Liver (tissue), 9 donors: ENCODE data around the gene MECR. TPM values are rescaled to one million over a fixed set of nuclear protein-coding genes. Genes with fewer than 3 reads are reported as not detected.

Experiments
- DNase-seq: peaks from one replicate; pipeline ENCODE4 v3.0.0-alpha.2; 2017; ENCODE audit warnings: low spot score
- H3K27ac ChIP-seq, 2 donors: one replicate each; pipeline ENCODE4 v1.7.0; 2013; ENCODE audit warnings: inconsistent platforms in 2 of 2, low read length in 2 of 2, control low read depth in 1 of 2, low read depth in 1 of 2, mild to moderate bottlenecking in 1 of 2
- H3K27me3 ChIP-seq, 4 donors: one replicate each; pipeline versions ENCODE4 v1.6.1 to v1.7.0; 2013; ENCODE audit warnings: low read length in 3 of 4, inconsistent platforms in 1 of 4, mild to moderate bottlenecking in 1 of 4, moderate library complexity in 1 of 4; ENCODE audit not compliant: control insufficient read depth in 4 of 4, insufficient read depth in 4 of 4
- H3K36me3 ChIP-seq, 4 donors: one replicate each; pipeline versions ENCODE4 v1.6.1 to v1.7.0; 2013; ENCODE audit warnings: low read length in 3 of 4, mild to moderate bottlenecking in 3 of 4, low read depth in 1 of 4, moderate library complexity in 1 of 4; ENCODE audit not compliant: control insufficient read depth in 4 of 4, insufficient read depth in 3 of 4
- H3K4me1 ChIP-seq, 4 donors: one replicate each; pipeline versions ENCODE4 v1.6.1 to v1.7.0; 2013; ENCODE audit warnings: low read length in 3 of 4, mild to moderate bottlenecking in 3 of 4, moderate library complexity in 1 of 4; ENCODE audit not compliant: control insufficient read depth in 4 of 4, insufficient read depth in 4 of 4
- H3K4me3 ChIP-seq, 3 donors: one replicate each; pipeline versions ENCODE4 v1.6.1 to v1.7.0; 2013; ENCODE audit warnings: low read length in 3 of 3, control low read depth in 1 of 3, low read depth in 1 of 3, mild to moderate bottlenecking in 1 of 3
- H3K9ac ChIP-seq, 2 donors: one replicate each; pipeline ENCODE4 v1.7.0; 2013; ENCODE audit warnings: low read length in 2 of 2, mild to moderate bottlenecking in 2 of 2, moderate library complexity in 2 of 2, control low read depth in 1 of 2, low read depth in 1 of 2
- H3K9me3 ChIP-seq, 4 donors: one replicate each; pipeline versions ENCODE4 v1.6.1 to v1.7.0; 2013; ENCODE audit warnings: low read length in 3 of 4; ENCODE audit not compliant: control insufficient read depth in 4 of 4
- HNF4G ChIP-seq: IDR thresholded peaks from 2 replicates; pipeline ENCODE4 v1.6.1; 2016; ENCODE audit warnings: antibody characterized with exemption
- JUND ChIP-seq, 2 donors: IDR thresholded peaks; 2 replicates each; pipeline ENCODE4 v1.6.1; 2016; ENCODE audit warnings: antibody characterized with exemption in 2 of 2
- NR2F2 ChIP-seq: IDR thresholded peaks from 2 replicates; pipeline ENCODE4 v1.6.1; 2016; ENCODE audit warnings: antibody characterized with exemption
- RAD21 ChIP-seq, 2 donors: IDR thresholded peaks; 2 replicates each; pipeline ENCODE4 v1.6.1; 2016; ENCODE audit warnings: antibody characterized with exemption in 2 of 2, mild to moderate bottlenecking in 2 of 2
- RXRA ChIP-seq, 2 donors: IDR thresholded peaks; 2 replicates each; pipeline ENCODE4 v1.6.1; 2017 to 2018; ENCODE audit warnings: antibody characterized with exemption in 2 of 2, mild to moderate bottlenecking in 1 of 2
- SP1 ChIP-seq: IDR thresholded peaks from 2 replicates; pipeline ENCODE4 v1.6.1; 2018; ENCODE audit warnings: antibody characterized with exemption, mild to moderate bottlenecking
- TAF1 ChIP-seq: conservative IDR thresholded peaks from 2 replicates; pipeline ENCODE4 v1.6.1; 2016; ENCODE audit warnings: antibody characterized with exemption, mild to moderate bottlenecking
- YY1 ChIP-seq: IDR thresholded peaks from 2 replicates; pipeline ENCODE4 v1.6.1; 2016; ENCODE audit warnings: antibody characterized with exemption, mild to moderate bottlenecking
- WGBS: extraction: QIAGEN DNeasy Blood & Tissue Kit; methylation state at CpG from one replicate; pipeline ENCODE4 v1.1.7; 2013; 5-methylcytosine and 5-hydroxymethylcytosine counted together
- polyA plus RNA-seq, 2 donors: library from polyadenylated mRNA; stranded (reverse) in 1 of 2; unstranded in 1 of 2; fragments of 200-250 nt in 1 of 2; fragments of >200 nt in 1 of 2; fragmentation: Nextera tagmentation in 1 of 2; extraction: Ambion mirVana in 1 of 2; gene quantifications; one replicate each; pipeline versions ENCODE4 v1.2.1 to v1.2.3, GENCODE V29; 2013 to 2015
- total RNA-seq, 2 donors: library from RNA; depleted of rRNA; stranded (reverse); fragments of >200 nt; gene quantifications; one replicate each; pipeline ENCODE4 v1.2.3, GENCODE V29; 2014
- TF ChIP-seq, protein P1 (sequence below): IDR thresholded peaks from 2 replicates; pipeline ENCODE4 v1.6.1; 2016; ENCODE audit warnings: antibody characterized with exemption
- TF ChIP-seq, protein P2 (sequence below): IDR thresholded peaks from 2 replicates; pipeline ENCODE4 v1.6.1; 2016; ENCODE audit warnings: antibody characterized with exemption
- TF ChIP-seq, protein P3 (sequence below): IDR thresholded peaks from 2 replicates; pipeline ENCODE4 v1.6.1; 2016; ENCODE audit warnings: antibody characterized with exemption
- donor health status: healthy.
- donor health status: healthy.
- donor health status: healthy.
- donor health status: healthy.
- donor health status: healthy.

Gene MECR
- total and polyA plus RNA-seq, 4 donors = 7.5 to 19.9 (median 13.2) TPM

DNA sequence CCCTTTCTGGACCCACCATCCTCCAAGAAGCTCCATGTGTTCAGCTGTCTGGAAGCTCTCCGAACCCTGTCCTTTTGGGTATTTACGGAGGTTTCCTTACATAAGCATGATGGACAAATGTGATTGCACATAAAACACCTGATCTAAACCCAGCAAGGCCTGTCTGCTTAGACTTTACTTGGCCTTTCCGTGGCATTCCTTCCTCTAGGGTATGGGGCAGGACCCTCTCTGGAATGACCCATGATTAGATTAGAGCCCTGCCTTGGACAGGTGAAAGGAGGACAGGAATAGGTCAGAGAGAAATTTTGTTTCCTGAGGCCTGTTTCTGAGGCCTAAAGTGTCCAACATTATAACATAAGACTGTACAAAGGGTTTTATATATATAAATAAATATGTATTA, 22.4 kb upstream of the MECR start:
- Histone ChIP-seq H3K4me1 (peaks cover 5 to 28% (median 14%) of the 10 kb centered on the region in 4 donors), H3K4me3 (no peak overlapping the region), H3K27ac (no peak overlapping the region), H3K9ac (no peak overlapping the region), H3K36me3 (no peaks in the 10 kb centered on the region), H3K9me3 (no peaks in the 10 kb centered on the region), H3K27me3 (no peaks in the 10 kb centered on the region)
- TF ChIP-seq, protein P1, sequence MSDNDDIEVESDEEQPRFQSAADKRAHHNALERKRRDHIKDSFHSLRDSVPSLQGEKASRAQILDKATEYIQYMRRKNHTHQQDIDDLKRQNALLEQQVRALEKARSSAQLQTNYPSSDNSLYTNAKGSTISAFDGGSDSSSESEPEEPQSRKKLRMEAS = no peak
- no peak for DNase-seq
- 96% methylated on average over 3 of the region's 3 CpGs for WGBS

DNA sequence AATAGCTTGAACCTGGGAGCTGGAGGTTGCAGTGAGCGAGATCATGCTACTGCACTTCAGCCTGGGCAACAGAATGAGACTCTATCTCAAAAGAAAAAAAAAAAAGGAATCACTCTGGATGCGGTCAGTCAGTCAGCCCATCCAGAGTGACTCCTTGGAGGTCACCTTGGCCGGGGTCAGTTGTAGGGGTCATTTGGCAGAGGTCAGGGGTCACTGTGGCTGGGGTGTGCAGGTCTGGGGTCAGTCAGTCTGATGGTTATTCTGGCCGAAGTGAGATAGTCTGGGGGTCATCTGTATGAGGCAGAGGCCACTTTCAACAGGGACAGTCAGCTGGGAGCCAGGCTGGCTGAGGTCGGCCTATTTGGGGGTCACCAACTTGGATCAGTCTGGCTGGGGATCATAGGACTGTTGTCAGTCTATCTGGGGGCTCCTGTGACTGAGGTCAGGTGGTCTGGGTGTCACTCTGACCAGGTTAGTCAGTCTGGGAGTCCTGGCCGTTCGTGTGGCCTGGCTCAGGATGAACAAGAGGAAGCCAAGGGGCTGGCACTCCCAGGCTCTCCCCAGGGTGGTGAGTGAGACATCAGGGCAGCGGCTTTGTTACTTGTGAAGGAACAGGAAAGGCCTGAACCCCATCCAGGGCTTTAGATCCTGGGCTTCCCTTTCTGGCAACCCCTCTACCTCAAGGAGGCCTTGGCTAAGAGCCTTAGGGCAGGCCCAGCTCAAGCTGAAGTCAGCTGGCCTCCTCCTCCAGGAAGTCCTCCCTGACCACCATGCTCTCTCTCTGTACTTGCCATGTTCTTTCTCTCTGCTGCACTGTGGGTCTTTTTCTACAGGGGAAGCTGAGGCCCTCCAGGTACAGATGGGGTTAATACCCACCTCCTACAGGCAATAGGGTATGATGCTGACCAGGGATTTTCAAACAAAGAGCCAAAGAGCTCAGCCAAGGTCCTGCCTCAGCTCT, 20.7 kb upstream of the MECR start:
- TF ChIP-seq, protein P2, sequence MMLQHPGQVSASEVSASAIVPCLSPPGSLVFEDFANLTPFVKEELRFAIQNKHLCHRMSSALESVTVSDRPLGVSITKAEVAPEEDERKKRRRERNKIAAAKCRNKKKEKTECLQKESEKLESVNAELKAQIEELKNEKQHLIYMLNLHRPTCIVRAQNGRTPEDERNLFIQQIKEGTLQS = no peak
- TF ChIP-seq HNF4G (no peak), YY1 (no peak), TAF1 (no peak), RXRA (IDR thresholded peaks at IDR 0.05) (no peak)
- TF ChIP-seq, protein P1 = no peak
- H3K27me3 ChIP-seq = no peaks in the 10 kb centered on the region
- DNase-seq = no peak
- no peak overlapping the region for H3K9ac ChIP-seq
- no peaks in the 10 kb centered on the region for H3K36me3 ChIP-seq
- WGBS = 89% methylated on average over 8 of the region's 8 CpGs
- peaks cover 6 to 22% (median 16%) of the 10 kb centered on the region in 4 donors for H3K4me1 ChIP-seq
- no peak overlapping the region for H3K27ac ChIP-seq
- no peak overlapping the region for H3K4me3 ChIP-seq
- no peaks in the 10 kb centered on the region for H3K9me3 ChIP-seq

DNA sequence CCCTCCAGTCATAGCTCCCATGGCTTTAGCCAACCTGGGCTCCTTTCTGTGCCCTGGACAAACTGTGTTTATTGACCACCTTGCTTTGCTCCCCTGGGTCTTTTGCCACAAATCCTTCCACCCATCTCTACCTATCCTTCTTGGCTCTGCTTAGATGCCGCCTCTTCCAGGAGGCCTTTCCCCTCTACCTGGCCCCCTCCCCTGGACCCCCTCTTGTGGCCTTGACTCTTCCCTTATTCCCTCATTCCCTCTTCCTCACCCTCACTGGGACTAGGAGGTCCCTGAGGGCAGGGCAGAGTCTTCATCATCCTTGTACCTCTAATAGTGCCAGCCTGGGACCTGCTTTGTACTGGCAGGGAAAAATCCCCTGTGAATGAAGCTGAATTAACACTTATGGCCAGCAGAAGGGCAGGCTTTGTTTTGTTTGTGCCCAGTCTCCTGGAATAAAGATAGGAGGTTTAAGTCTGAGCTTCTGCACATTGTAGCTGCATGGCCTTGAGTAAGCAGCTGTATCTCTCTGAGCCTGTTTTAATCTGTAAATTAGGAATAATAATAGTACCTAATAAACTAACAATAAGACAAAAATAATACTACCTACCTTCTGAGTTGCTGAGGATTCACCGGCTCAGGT, 19.3 kb upstream of the MECR start:
- Histone ChIP-seq H3K36me3 (no peaks in the 10 kb centered on the region), H3K9me3 (no peaks in the 10 kb centered on the region), H3K27me3 (no peaks in the 10 kb centered on the region), H3K27ac (no peak overlapping the region), H3K4me3 (no peak overlapping the region), H3K4me1 (peaks cover 6 to 27% (median 20%) of the 10 kb centered on the region in 4 donors), H3K9ac (no peak overlapping the region)
- TF ChIP-seq, protein P1 = no peak
- TF ChIP-seq, protein P3, sequence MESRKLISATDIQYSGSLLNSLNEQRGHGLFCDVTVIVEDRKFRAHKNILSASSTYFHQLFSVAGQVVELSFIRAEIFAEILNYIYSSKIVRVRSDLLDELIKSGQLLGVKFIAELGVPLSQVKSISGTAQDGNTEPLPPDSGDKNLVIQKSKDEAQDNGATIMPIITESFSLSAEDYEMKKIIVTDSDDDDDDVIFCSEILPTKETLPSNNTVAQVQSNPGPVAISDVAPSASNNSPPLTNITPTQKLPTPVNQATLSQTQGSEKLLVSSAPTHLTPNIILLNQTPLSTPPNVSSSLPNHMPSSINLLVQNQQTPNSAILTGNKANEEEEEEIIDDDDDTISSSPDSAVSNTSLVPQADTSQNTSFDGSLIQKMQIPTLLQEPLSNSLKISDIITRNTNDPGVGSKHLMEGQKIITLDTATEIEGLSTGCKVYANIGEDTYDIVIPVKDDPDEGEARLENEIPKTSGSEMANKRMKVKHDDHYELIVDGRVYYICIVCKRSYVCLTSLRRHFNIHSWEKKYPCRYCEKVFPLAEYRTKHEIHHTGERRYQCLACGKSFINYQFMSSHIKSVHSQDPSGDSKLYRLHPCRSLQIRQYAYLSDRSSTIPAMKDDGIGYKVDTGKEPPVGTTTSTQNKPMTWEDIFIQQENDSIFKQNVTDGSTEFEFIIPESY = no peak
- TF ChIP-seq, protein P2 = no peak
- TF ChIP-seq SP1 = no peak
- no peak for TF ChIP-seq JUND (IDR thresholded peaks at IDR 0.05)
- no peak for TF ChIP-seq RAD21 (IDR thresholded peaks at IDR 0.05)
- no peak for TF ChIP-seq HNF4G
- no peak for TF ChIP-seq TAF1
- TF ChIP-seq NR2F2 = no peak
- 97% methylated on average over 2 of the region's 2 CpGs for WGBS
- DNase-seq = no peak
